ENCODE results near the gene AKAP10. TPM values are rescaled to one million over a fixed set of nuclear protein-coding genes. Genes with fewer than 3 reads are reported as not detected.
A peak's percentile ranks its signal among the peaks of the same experiment; 100 is the strongest.

Gene AKAP10
- total RNA-seq, 1 experiment from 2014 or later = 20.2 TPM

DNA sequence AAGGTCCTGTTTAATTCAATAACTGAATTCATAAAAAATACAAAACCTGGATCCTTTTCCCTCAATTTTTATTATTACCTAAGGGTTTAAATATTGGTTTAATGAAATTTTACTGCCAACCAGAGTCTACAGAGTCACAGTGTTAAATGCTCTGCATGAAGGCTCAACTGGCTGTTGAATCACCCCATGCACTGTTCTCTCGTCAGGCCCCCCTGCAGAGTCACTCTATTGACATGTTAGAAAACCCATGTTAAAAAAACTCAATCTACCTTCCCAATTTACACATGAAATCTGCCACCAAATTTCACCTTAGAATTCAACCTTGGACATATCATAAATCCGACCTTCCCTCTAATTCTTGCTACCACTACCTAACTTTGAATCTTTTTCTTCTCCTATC, 66.6 kb downstream of the AKAP10 start:
- H4K8ac ChIP-seq (replicated peaks; ENCODE audit: insufficient read length, low read depth, low read length) = no peak overlapping the region
- H2AFZ ChIP-seq (ENCODE audit: low read length) = no peak overlapping the region
- H3K4me2 ChIP-seq (ENCODE audit: insufficient read depth, insufficient read length, low read length) = no peak overlapping the region
- no peak overlapping the region for H3T11ph ChIP-seq (ENCODE audit: low read length)
- Mint-ChIP-seq H3K4me1 (peaks cover 10 to 11% of the 10 kb centered on the region in 2 experiments), H3K36me3 (ENCODE audit: insufficient read depth in 1 of 3, low read depth in 3 of 3) (peaks cover 21 to 69% (median 55%) of the 10 kb centered on the region in 3 experiments; a peak in 6 of 7 replicates), H3K9me3 (no peaks in the 10 kb centered on the region), H3K27me3 (ENCODE audit: low read depth) (no peaks in the 10 kb centered on the region), H3K27ac (peak overlapping the region in 1 of 3 experiments; percentile 3; a peak in 2 of 7 replicates), H3K4me3 (no peak overlapping the region)
- no peaks in the 10 kb centered on the region for H3K9me3 ChIP-seq (ENCODE audit: control insufficient read depth, low read depth, low read length)
- no peak overlapping the region for H3K23ac ChIP-seq (ENCODE audit: insufficient read length, low read depth, low read length)
- no peaks in the 10 kb centered on the region for H3K79me2 ChIP-seq (ENCODE audit: insufficient read depth, low read length)
- H2BK12ac ChIP-seq (ENCODE audit: insufficient read length, low read depth, low read length) = no peak overlapping the region
- H3K4ac ChIP-seq (ENCODE audit: low read depth, low read length) = no peak overlapping the region
- H3K14ac ChIP-seq (ENCODE audit: insufficient read depth, low read length) = no peak overlapping the region
- H3K23me2 ChIP-seq (ENCODE audit: insufficient read length, low read depth, low read length, poor library complexity, severe bottlenecking) = no peaks in the 10 kb centered on the region
- no peak overlapping the region for H2BK120ac ChIP-seq (ENCODE audit: low read depth, low read length, poor library complexity, severe bottlenecking)
- 100% methylated on average over 1 of the region's 2 CpGs for WGBS (ENCODE audit: extremely low coverage, insufficient read length, low lambda C conversion rate)
- H2BK5ac ChIP-seq (ENCODE audit: insufficient read length, low read length) = no peak overlapping the region
- H3K9ac ChIP-seq (ENCODE audit: extremely low read depth, insufficient read length, low read length) = no peak overlapping the region
- no peak overlapping the region for H3K27ac ChIP-seq (ENCODE audit: insufficient read length, low read depth, low read length)
- no peak overlapping the region for H2AK5ac ChIP-seq (ENCODE audit: insufficient read length, low read length)
- no peak for DNase-seq
- H4K5ac ChIP-seq (ENCODE audit: insufficient read length, low read depth, low read length) = no peak overlapping the region
- H4K20me1 ChIP-seq (ENCODE audit: control insufficient read depth, insufficient read depth, insufficient read length) = no peaks in the 10 kb centered on the region
- no peak overlapping the region for H3K56ac ChIP-seq (ENCODE audit: insufficient read length, low read depth, low read length)
- H4K91ac ChIP-seq (ENCODE audit: insufficient read length, low read depth, low read length) = no peak overlapping the region
- no peaks in the 10 kb centered on the region for H3K79me1 ChIP-seq (ENCODE audit: insufficient read depth, low read depth, low read length, poor library complexity, severe bottlenecking)
- TF ChIP-seq, protein P1, sequence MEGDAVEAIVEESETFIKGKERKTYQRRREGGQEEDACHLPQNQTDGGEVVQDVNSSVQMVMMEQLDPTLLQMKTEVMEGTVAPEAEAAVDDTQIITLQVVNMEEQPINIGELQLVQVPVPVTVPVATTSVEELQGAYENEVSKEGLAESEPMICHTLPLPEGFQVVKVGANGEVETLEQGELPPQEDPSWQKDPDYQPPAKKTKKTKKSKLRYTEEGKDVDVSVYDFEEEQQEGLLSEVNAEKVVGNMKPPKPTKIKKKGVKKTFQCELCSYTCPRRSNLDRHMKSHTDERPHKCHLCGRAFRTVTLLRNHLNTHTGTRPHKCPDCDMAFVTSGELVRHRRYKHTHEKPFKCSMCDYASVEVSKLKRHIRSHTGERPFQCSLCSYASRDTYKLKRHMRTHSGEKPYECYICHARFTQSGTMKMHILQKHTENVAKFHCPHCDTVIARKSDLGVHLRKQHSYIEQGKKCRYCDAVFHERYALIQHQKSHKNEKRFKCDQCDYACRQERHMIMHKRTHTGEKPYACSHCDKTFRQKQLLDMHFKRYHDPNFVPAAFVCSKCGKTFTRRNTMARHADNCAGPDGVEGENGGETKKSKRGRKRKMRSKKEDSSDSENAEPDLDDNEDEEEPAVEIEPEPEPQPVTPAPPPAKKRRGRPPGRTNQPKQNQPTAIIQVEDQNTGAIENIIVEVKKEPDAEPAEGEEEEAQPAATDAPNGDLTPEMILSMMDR (conservative IDR thresholded peaks at IDR 0.05) = no peak
- no peak overlapping the region for H2BK15ac ChIP-seq (ENCODE audit: low read depth, low read length)
- no peaks in the 10 kb centered on the region for H3K27me3 ChIP-seq (ENCODE audit: insufficient read depth, low read length)
- H3K18ac ChIP-seq (ENCODE audit: insufficient read length, low read depth, low read length) = no peak overlapping the region
- no peaks in the 10 kb centered on the region; the same call in 1 of the 2 replicates for H3K4me1 ChIP-seq (ENCODE audit: insufficient read depth, low read length)
- no peak overlapping the region for H2BK20ac ChIP-seq (ENCODE audit: low read depth, low read length, poor library complexity, severe bottlenecking)
